Central memory CD4-positive, alpha-beta T cell (primary cell): ENCODE measurements around the gene MLLT3.

Experiments
- DNase-seq: peaks from one replicate; pipeline ENCODE4 v3.0.0; 2022

MLLT3 gene

DNA sequence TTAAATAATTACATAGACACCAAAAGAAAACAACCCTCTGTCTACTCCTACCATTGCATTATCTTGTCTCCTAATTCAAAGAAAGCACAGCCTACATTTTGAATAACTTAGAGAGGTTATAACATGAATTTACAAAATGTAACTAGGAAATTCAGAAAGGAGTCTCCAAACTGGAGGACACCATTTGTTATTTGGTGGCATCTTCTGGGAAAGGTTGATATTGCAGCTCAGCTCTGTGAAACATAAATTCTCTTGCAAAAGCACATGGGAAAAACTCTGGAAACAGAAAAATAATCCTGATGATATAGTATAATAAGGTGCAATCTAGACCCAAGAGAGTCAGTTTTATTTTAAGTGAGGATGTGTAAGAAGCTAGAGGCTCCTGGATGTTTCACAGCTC, 215.3 kb downstream of the MLLT3 start:
- DNase-seq, result no peak

DNA sequence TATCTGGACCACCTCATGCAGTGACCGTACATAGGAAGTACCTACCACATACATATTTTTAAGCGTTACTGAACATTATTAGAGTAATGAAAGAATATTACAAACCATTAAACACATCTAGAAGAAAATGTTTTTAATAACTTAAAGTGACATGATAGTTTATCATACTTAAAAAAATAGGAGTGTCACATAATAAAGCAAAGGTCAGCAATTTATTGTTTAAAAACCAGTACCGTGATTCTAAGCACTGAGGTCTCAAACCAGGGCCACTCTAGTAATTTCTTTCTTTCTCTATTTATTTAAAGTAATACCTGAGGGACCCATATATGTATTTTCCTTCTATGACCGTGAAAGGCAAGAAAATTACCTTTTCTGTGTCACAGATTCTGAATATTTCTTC, 216.0 kb downstream of the MLLT3 start:
- no peak for DNase-seq

GRCh38 chr9:20405616-20406015, 216.7 kb downstream of the MLLT3 start:
- DNase-seq, result no peak

- no peak for DNase-seq
Measured at GRCh38 chr9:20405078-20405477, 217.2 kb downstream of the MLLT3 start.

GRCh38 chr9:20404192-20404813, 218.0 kb downstream of the MLLT3 start:
- no peak for DNase-seq

DNA sequence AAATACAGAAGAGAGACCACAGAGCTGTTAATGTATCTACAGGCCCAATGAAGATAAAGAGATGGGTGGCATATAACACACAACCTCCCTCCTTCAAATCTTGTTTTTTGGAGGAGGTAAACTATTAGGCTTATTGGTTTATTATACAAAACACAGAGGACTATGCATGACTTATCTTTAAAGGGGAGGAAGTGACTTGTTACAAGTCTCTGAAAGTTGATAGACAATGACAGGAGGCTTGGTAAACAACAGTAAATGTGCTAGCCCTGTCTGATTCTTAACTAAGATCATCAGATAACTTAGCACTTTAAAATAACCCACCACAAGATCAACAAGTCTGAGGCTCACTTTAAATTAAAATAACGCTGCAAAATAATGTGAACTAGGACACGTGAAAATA, 219.0 kb downstream of the MLLT3 start:
- no peak for DNase-seq

GRCh38 chr9:20402273-20402875, 219.9 kb downstream of the MLLT3 start:
- no peak for DNase-seq

DNA sequence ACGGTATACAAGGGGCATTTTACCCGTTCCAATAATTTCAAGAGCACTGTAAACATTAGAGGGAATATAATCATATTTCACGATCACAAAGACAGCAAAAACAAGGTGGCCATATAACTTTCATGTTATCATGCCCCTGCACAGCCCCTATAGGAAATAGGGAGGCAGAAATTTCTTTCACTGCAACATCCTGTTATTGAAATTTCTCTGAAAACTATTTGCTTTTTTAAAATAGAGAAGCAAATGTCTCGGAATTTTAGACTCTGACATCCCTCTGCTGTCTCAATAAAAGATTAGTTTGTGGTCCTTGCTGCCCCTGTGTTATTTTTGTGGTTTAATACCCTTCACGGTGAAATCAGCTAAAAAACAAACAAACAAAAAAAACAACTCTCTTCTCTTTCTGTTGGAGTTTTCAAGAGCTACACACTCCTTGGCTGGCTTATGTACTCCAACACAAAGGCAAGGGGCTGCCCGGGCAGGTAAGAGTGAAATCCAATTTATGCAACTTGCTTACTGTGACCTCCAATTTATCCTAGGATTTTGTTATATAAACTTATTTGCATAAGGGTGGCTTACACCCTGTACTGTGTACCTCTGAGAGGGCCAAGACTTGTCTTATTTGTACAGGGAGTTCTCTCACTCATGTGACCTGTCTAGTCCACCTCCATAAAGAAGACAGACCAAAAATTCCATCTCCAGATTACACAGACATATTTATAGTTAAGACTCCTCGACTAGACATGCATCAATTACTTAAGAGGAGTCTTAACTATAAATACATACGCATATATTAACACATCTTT, 223.6 kb downstream of the MLLT3 start:
- DNase-seq, result no peak

DNA sequence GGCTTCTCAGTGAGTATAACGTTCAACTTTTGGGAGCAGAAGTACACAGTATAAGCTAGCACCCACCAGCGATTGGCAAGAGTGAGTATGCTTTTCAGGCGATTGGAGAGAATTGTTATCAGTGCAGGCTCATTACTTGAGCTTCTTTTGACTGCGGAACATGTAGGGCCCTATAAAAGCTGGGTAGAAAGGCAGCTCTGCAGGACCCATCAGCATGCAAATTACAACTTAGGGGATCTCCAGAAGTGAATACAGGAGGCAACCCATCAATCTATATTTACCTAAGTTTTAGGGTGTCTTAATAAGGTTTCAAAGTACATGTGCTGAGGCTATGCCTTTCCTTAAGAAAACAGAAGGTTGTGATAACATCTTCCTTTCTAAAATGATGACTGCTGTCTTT, 225.0 kb downstream of the MLLT3 start:
- no peak for DNase-seq

GRCh38 chr9:20396509-20396908, 225.8 kb downstream of the MLLT3 start:
- DNase-seq, result no peak

- no peak for DNase-seq
Measured at GRCh38 chr9:20395651-20396050, 226.6 kb downstream of the MLLT3 start.

DNA sequence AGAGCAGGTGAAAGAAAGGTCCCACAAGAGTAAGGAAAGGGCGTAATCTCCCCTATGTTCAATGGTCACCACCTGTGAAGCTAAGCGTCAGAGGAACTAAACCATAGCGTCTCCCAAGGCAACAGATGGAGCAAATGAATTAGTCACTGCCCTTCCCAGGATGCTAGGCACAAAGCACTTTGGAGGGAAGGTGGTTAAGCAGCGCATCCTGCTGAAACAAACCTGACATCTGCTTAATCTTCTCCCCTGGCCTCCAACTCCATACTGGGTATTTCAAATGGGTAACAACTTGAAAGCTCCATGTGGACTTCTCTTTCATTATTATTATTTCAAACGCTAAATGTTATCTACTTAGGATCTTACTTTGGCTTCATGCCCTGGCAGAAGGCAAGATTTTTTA, 227.3 kb downstream of the MLLT3 start:
- DNase-seq, result no peak

GRCh38 chr9:20391208-20391607, 231.1 kb downstream of the MLLT3 start:
- no peak for DNase-seq

DNA sequence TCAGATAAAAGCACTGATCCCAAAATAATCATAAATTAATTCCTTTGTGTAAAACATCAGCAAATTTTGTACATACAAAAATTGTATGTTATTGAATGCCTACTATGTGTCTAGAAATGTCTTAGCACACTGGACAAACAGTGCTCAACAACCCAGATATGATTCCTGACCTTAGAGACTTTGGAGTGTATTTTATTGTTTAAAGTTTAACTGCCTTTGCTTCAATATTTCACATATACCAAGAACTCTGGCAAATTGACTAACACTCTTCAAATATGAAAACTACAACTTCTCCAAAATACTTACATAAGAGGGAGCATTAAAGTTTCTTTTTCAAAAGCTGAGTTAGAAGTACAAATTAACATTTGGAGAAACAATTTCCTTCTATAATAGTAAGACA, 231.9 kb downstream of the MLLT3 start:
- DNase-seq, result no peak

DNA sequence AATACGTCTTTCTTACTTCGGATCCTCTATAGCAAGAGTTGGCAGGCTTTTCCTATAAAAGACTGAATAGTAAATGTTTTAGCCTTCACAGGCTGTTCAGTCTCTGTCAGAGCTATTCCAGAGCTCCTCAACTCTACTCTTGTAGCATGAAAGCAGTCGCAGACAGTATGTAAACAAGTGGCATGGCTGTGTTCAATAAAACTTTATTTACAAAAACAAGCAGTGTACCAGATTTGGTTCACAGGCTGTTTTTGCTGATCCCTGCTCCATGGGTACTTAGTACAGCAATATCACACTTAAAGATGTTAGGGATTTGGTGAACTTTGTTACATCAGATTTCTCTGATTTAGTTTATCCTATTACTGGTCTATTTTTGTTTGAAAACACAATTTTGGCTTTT, 235.2 kb downstream of the MLLT3 start:
- DNase-seq, result no peak

- DNase-seq, result no peak
Measured at GRCh38 chr9:20384642-20385041, 237.7 kb downstream of the MLLT3 start.

- no peak for DNase-seq
Measured at GRCh38 chr9:20382460-20383071, 239.7 kb downstream of the MLLT3 start.

DNA sequence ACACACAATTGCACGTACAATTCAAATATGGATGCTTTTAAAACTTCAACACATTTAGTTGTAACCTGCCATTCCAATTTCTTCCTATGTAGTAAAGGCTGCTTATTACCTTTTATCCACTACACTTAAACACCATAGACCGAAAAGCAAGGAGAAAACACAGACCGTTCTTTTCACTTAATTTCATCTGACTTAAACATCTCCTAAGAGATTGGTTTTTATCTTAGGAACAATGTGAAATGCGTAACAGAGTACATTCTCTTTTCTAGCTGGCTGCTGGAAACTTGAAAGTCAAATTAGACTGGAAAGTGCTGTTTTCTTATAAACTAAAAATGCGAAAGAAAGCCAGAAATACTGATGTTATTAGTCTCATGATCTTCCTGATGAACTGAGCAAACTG, 241.8 kb downstream of the MLLT3 start:
- no peak for DNase-seq

DNA sequence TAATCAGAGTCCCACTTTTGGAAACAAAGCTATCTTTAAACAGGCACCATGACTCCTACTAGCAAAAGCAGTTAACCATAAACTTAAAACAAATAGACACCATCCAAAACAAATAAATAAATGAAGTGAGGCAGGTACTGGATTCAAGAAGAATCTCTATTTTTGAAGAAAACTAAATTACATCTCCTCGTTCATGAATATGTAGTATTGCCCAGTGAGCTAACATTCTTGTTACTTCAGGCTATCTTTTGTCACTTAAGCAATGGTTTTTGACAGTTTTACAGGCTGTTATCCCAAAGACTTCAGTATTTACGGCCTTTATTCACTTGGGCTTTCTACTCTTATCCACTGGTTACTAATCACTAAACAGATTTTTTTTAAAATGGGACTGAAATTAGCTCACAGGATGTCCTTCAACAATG, 242.5 kb downstream of the MLLT3 start:
- no peak for DNase-seq

GRCh38 chr9:20378851-20379250, 243.4 kb downstream of the MLLT3 start:
- no peak for DNase-seq

DNA sequence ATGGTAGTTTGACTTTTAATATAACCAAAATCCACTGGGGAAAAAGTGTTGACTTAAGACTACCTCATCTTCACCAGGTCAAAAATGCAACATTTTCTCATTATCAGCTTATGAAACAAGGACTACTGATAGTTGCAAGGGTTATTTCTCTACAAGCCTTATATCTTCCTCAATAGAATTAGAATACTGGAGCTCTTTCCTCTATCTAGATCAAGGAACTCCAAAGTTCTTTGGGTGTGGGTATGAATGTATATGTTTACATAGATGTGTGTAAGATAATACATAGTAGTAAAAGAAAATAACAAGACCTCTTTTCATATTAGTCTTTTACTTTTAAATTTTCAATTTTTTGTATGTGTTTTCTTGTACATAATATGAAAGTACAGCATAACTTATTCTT, 244.5 kb downstream of the MLLT3 start:
- DNase-seq, result no peak

GRCh38 chr9:20376731-20377375, 245.4 kb downstream of the MLLT3 start:
- DNase-seq, result no peak

DNA sequence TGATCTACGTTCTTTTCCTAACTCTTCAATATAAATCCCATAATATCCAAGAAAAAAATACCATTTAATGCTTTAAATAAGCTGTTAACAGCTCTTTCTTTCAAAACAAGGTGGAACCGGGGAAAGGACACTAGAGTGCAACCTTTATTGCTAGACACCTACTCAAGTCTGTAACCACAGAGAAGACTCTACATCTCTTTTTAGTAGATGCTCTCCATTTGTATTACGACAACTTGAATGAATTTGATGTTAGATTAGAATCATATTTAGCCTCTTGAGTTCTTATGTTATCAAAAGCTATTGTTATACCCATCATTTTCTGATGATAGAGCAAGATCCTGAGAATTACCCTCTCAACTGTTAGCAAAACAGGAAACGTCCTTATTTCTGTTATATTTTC, 246.3 kb downstream of the MLLT3 start:
- DNase-seq, result no peak
